Measurements from ENCODE around the gene CD300LD.

DNA sequence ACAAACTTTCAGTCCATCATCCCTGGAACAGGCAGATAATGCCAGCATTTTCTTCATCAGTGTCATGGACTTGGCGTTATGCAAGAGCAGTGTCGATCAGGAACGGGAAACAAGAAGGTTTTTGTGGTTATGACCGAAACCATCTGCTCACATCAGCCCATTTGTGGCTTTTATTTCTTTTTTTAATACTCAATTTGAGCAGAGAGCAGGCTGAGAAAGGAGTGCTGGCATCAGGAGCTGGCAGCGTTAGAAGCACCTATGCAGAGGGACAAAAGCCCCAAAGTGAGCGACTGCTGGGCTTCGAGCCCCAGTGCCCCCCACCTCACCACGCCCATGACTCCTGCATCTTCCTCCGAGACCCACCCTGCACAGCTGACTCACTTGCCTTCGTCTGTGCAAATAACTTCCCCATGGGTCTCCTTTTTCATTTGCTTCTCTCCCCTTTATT, 47.6 kb upstream of the CD300LD start:
- TF ChIP-seq, protein P1, sequence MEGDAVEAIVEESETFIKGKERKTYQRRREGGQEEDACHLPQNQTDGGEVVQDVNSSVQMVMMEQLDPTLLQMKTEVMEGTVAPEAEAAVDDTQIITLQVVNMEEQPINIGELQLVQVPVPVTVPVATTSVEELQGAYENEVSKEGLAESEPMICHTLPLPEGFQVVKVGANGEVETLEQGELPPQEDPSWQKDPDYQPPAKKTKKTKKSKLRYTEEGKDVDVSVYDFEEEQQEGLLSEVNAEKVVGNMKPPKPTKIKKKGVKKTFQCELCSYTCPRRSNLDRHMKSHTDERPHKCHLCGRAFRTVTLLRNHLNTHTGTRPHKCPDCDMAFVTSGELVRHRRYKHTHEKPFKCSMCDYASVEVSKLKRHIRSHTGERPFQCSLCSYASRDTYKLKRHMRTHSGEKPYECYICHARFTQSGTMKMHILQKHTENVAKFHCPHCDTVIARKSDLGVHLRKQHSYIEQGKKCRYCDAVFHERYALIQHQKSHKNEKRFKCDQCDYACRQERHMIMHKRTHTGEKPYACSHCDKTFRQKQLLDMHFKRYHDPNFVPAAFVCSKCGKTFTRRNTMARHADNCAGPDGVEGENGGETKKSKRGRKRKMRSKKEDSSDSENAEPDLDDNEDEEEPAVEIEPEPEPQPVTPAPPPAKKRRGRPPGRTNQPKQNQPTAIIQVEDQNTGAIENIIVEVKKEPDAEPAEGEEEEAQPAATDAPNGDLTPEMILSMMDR (conservative IDR thresholded peaks at IDR 0.05; ENCODE audit: low read depth, low read length), result no peak
- no peak for TF ChIP-seq EZH2 (IDR thresholded peaks at IDR 0.05; ENCODE audit: borderline replicate concordance, low read depth, low read length, poor library complexity, severe bottlenecking)

Data from A673 (cell line).